ENCODE measurements around the gene PSME4.

Gene PSME4

GRCh38 chr2:53877556-53877955 is 93.2 kb downstream of the PSME4 start:
- H3K27me3 ChIP-seq (ENCODE audit: insufficient read depth, low read length, poor library complexity), result no peaks in the 10 kb centered on the region
- no CpG with 5 or more reads among the region's 2 CpGs for WGBS (ENCODE audit: extremely low coverage, insufficient coverage, low lambda C conversion rate)
- H3K36me3 ChIP-seq (ENCODE audit: control insufficient read depth, insufficient read depth, low read length), result peaks cover 3% of the 10 kb centered on the region

GRCh38 chr2:53877112-53877511 is 93.7 kb downstream of the PSME4 start:
- no peak overlapping the region for H4K8ac ChIP-seq (ENCODE audit: low read depth, low read length)
- H3K27me3 ChIP-seq (ENCODE audit: insufficient read depth, low read length, poor library complexity), result no peaks in the 10 kb centered on the region
- no peak overlapping the region for H3K9ac ChIP-seq (ENCODE audit: low read length)
- no peaks in the 10 kb centered on the region for H3K79me2 ChIP-seq (ENCODE audit: control insufficient read depth, insufficient read depth, low read length)
- no peak overlapping the region for H3K27ac ChIP-seq (ENCODE audit: low read depth, low read length)
- no peak for DNase-seq
- no peak overlapping the region for H3K4ac ChIP-seq (ENCODE audit: low read depth, low read length)
- H4K5ac ChIP-seq (ENCODE audit: low read length), result no peak overlapping the region
- H3K4me3 ChIP-seq (ENCODE audit: low read length), result no peak overlapping the region
- no peak overlapping the region for H3K4me2 ChIP-seq (ENCODE audit: low read length)
- H3K56ac ChIP-seq (ENCODE audit: low read length), result no peak overlapping the region
- H2AK5ac ChIP-seq (ENCODE audit: low read length), result no peak overlapping the region
- H3K36me3 ChIP-seq (ENCODE audit: control insufficient read depth, insufficient read depth, low read length), result peaks cover 3% of the 10 kb centered on the region
- H2BK120ac ChIP-seq (ENCODE audit: low read depth, low read length), result no peak overlapping the region
- no peak overlapping the region for H3K23ac ChIP-seq (ENCODE audit: low read length)
- no CpG with 5 or more reads among the region's 1 CpG for WGBS (ENCODE audit: extremely low coverage, insufficient coverage, low lambda C conversion rate)
- H2BK5ac ChIP-seq (ENCODE audit: low read length), result no peak overlapping the region
- H3K18ac ChIP-seq (ENCODE audit: low read length), result no peak overlapping the region
- H3K79me1 ChIP-seq (ENCODE audit: low read length), result no peaks in the 10 kb centered on the region
- H3K4me1 ChIP-seq (ENCODE audit: control insufficient read depth, low read depth, low read length), result no peaks in the 10 kb centered on the region
- H2BK15ac ChIP-seq (replicated peaks; ENCODE audit: low read depth), result no peak overlapping the region

More at GRCh38 chr2:53877556-53877955, 93.2 kb downstream of the PSME4 start:
- Histone ChIP-seq H3K4me1 (ENCODE audit: control insufficient read depth, low read depth, low read length) (no peaks in the 10 kb centered on the region), H2AK5ac (ENCODE audit: low read length) (no peak overlapping the region), H4K8ac (ENCODE audit: low read depth, low read length) (no peak overlapping the region), H2BK120ac (ENCODE audit: low read depth, low read length) (no peak overlapping the region), H3K4me3 (ENCODE audit: low read length) (no peak overlapping the region), H2BK15ac (replicated peaks; ENCODE audit: low read depth) (no peak overlapping the region), H3K9ac (ENCODE audit: low read length) (no peak overlapping the region), H3K4ac (ENCODE audit: low read depth, low read length) (no peak overlapping the region), H3K18ac (ENCODE audit: low read length) (no peak overlapping the region), H3K56ac (ENCODE audit: low read length) (no peak overlapping the region), H3K79me1 (ENCODE audit: low read length) (no peaks in the 10 kb centered on the region), H4K5ac (ENCODE audit: low read length) (no peak overlapping the region), H3K23ac (ENCODE audit: low read length) (no peak overlapping the region), H3K79me2 (ENCODE audit: control insufficient read depth, insufficient read depth, low read length) (no peaks in the 10 kb centered on the region), H3K4me2 (ENCODE audit: low read length) (no peak overlapping the region), H2BK5ac (ENCODE audit: low read length) (no peak overlapping the region), H3K27ac (ENCODE audit: low read depth, low read length) (no peak overlapping the region)
- no peak for DNase-seq

GRCh38 chr2:53874401-53874950 is 96.3 kb downstream of the PSME4 start:
- H2BK120ac ChIP-seq (ENCODE audit: low read depth, low read length), result no peak overlapping the region
- H3K9ac ChIP-seq (ENCODE audit: low read length), result no peak overlapping the region
- H3K27ac ChIP-seq (ENCODE audit: low read depth, low read length), result no peak overlapping the region
- H2BK15ac ChIP-seq (replicated peaks; ENCODE audit: low read depth), result no peak overlapping the region
- H3K36me3 ChIP-seq (ENCODE audit: control insufficient read depth, insufficient read depth, low read length), result peaks cover 3% of the 10 kb centered on the region
- H3K4me1 ChIP-seq (ENCODE audit: control insufficient read depth, low read depth, low read length), result no peaks in the 10 kb centered on the region
- no peak overlapping the region for H4K8ac ChIP-seq (ENCODE audit: low read depth, low read length)
- H3K27me3 ChIP-seq (ENCODE audit: insufficient read depth, low read length, poor library complexity), result no peaks in the 10 kb centered on the region
- H3K23ac ChIP-seq (ENCODE audit: low read length), result no peak overlapping the region
- no peak overlapping the region for H3K4ac ChIP-seq (ENCODE audit: low read depth, low read length)
- no peak overlapping the region for H3K4me2 ChIP-seq (ENCODE audit: low read length)
- DNase-seq, result no peak
- WGBS (ENCODE audit: extremely low coverage, insufficient coverage, low lambda C conversion rate), result no CpG with 5 or more reads among the region's 7 CpGs
- no peak overlapping the region for H4K5ac ChIP-seq (ENCODE audit: low read length)
- no peaks in the 10 kb centered on the region for H3K79me2 ChIP-seq (ENCODE audit: control insufficient read depth, insufficient read depth, low read length)
- H2BK5ac ChIP-seq (ENCODE audit: low read length), result no peak overlapping the region
- H2AK5ac ChIP-seq (ENCODE audit: low read length), result no peak overlapping the region
- H3K18ac ChIP-seq (ENCODE audit: low read length), result no peak overlapping the region
- H3K4me3 ChIP-seq (ENCODE audit: low read length), result no peak overlapping the region
- no peaks in the 10 kb centered on the region for H3K79me1 ChIP-seq (ENCODE audit: low read length)
- no peak overlapping the region for H3K56ac ChIP-seq (ENCODE audit: low read length)

- Histone ChIP-seq H3K27ac (ENCODE audit: low read depth, low read length) (no peak overlapping the region), H3K4me1 (ENCODE audit: control insufficient read depth, low read depth, low read length) (no peaks in the 10 kb centered on the region), H2BK15ac (replicated peaks; ENCODE audit: low read depth) (no peak overlapping the region), H3K18ac (ENCODE audit: low read length) (no peak overlapping the region), H2AK5ac (ENCODE audit: low read length) (no peak overlapping the region), H3K9ac (ENCODE audit: low read length) (no peak overlapping the region), H2BK5ac (ENCODE audit: low read length) (no peak overlapping the region), H4K8ac (ENCODE audit: low read depth, low read length) (no peak overlapping the region), H3K4me2 (ENCODE audit: low read length) (no peak overlapping the region), H3K79me2 (ENCODE audit: control insufficient read depth, insufficient read depth, low read length) (no peaks in the 10 kb centered on the region), H3K56ac (ENCODE audit: low read length) (no peak overlapping the region), H3K4ac (ENCODE audit: low read depth, low read length) (no peak overlapping the region), H2BK120ac (ENCODE audit: low read depth, low read length) (no peak overlapping the region), H3K4me3 (ENCODE audit: low read length) (no peak overlapping the region), H3K23ac (ENCODE audit: low read length) (no peak overlapping the region), H3K27me3 (ENCODE audit: insufficient read depth, low read length, poor library complexity) (no peaks in the 10 kb centered on the region), H4K5ac (ENCODE audit: low read length) (no peak overlapping the region), H3K36me3 (ENCODE audit: control insufficient read depth, insufficient read depth, low read length) (peaks cover 2% of the 10 kb centered on the region), H3K79me1 (ENCODE audit: low read length) (no peaks in the 10 kb centered on the region)
- WGBS (ENCODE audit: extremely low coverage, insufficient coverage, low lambda C conversion rate), result no CpG with 5 or more reads among the region's 2 CpGs
- no peak for DNase-seq
Observed at GRCh38 chr2:53867773-53868172, 103.0 kb downstream of the PSME4 start.

- H4K8ac ChIP-seq (ENCODE audit: low read depth, low read length), result no peak overlapping the region
- no peak overlapping the region for H2BK120ac ChIP-seq (ENCODE audit: low read depth, low read length)
- no peak overlapping the region for H3K56ac ChIP-seq (ENCODE audit: low read length)
- no peak overlapping the region for H2BK5ac ChIP-seq (ENCODE audit: low read length)
- no peak overlapping the region for H3K18ac ChIP-seq (ENCODE audit: low read length)
- H3K79me2 ChIP-seq (ENCODE audit: control insufficient read depth, insufficient read depth, low read length), result no peaks in the 10 kb centered on the region
- H3K27me3 ChIP-seq (ENCODE audit: insufficient read depth, low read length, poor library complexity), result no peaks in the 10 kb centered on the region
- H3K4ac ChIP-seq (ENCODE audit: low read depth, low read length), result no peak overlapping the region
- no peak overlapping the region for H2AK5ac ChIP-seq (ENCODE audit: low read length)
- DNase-seq, result no peak
- no peaks in the 10 kb centered on the region for H3K79me1 ChIP-seq (ENCODE audit: low read length)
- no peak overlapping the region for H3K23ac ChIP-seq (ENCODE audit: low read length)
- no peak overlapping the region for H4K5ac ChIP-seq (ENCODE audit: low read length)
- H3K4me3 ChIP-seq (ENCODE audit: low read length), result no peak overlapping the region
- H2BK15ac ChIP-seq (replicated peaks; ENCODE audit: low read depth), result no peak overlapping the region
- no peak overlapping the region for H3K9ac ChIP-seq (ENCODE audit: low read length)
- H3K27ac ChIP-seq (ENCODE audit: low read depth, low read length), result no peak overlapping the region
- no peak overlapping the region for H3K4me2 ChIP-seq (ENCODE audit: low read length)
- peaks cover 2% of the 10 kb centered on the region for H3K36me3 ChIP-seq (ENCODE audit: control insufficient read depth, insufficient read depth, low read length)
- WGBS (ENCODE audit: extremely low coverage, insufficient coverage, low lambda C conversion rate), result no CpG with 5 or more reads among the region's 5 CpGs
- no peaks in the 10 kb centered on the region for H3K4me1 ChIP-seq (ENCODE audit: control insufficient read depth, low read depth, low read length)
Observed at GRCh38 chr2:53867169-53867568, 103.6 kb downstream of the PSME4 start.

- no peaks in the 10 kb centered on the region for H3K79me1 ChIP-seq (ENCODE audit: low read length)
- no peak overlapping the region for H3K4ac ChIP-seq (ENCODE audit: low read depth, low read length)
- no peak overlapping the region for H4K5ac ChIP-seq (ENCODE audit: low read length)
- H3K18ac ChIP-seq (ENCODE audit: low read length), result no peak overlapping the region
- DNase-seq, result no peak
- no peak overlapping the region for H3K4me3 ChIP-seq (ENCODE audit: low read length)
- no peak overlapping the region for H2BK120ac ChIP-seq (ENCODE audit: low read depth, low read length)
- no peaks in the 10 kb centered on the region for H3K79me2 ChIP-seq (ENCODE audit: control insufficient read depth, insufficient read depth, low read length)
- no CpG with 5 or more reads among the region's 5 CpGs for WGBS (ENCODE audit: extremely low coverage, insufficient coverage, low lambda C conversion rate)
- no peak overlapping the region for H3K23ac ChIP-seq (ENCODE audit: low read length)
- no peak overlapping the region for H4K8ac ChIP-seq (ENCODE audit: low read depth, low read length)
- H3K4me1 ChIP-seq (ENCODE audit: control insufficient read depth, low read depth, low read length), result no peaks in the 10 kb centered on the region
- H2AK5ac ChIP-seq (ENCODE audit: low read length), result no peak overlapping the region
- no peak overlapping the region for H3K4me2 ChIP-seq (ENCODE audit: low read length)
- no peak overlapping the region for H3K9ac ChIP-seq (ENCODE audit: low read length)
- H3K56ac ChIP-seq (ENCODE audit: low read length), result no peak overlapping the region
- H2BK5ac ChIP-seq (ENCODE audit: low read length), result no peak overlapping the region
- H3K36me3 ChIP-seq (ENCODE audit: control insufficient read depth, insufficient read depth, low read length), result peaks cover 2% of the 10 kb centered on the region
- no peak overlapping the region for H2BK15ac ChIP-seq (replicated peaks; ENCODE audit: low read depth)
- H3K27me3 ChIP-seq (ENCODE audit: insufficient read depth, low read length, poor library complexity), result no peaks in the 10 kb centered on the region
- H3K27ac ChIP-seq (ENCODE audit: low read depth, low read length), result no peak overlapping the region
Observed at GRCh38 chr2:53865962-53866361, 104.8 kb downstream of the PSME4 start.
